ENCODE results near the gene TTLL11.

TTLL11 gene

DNA sequence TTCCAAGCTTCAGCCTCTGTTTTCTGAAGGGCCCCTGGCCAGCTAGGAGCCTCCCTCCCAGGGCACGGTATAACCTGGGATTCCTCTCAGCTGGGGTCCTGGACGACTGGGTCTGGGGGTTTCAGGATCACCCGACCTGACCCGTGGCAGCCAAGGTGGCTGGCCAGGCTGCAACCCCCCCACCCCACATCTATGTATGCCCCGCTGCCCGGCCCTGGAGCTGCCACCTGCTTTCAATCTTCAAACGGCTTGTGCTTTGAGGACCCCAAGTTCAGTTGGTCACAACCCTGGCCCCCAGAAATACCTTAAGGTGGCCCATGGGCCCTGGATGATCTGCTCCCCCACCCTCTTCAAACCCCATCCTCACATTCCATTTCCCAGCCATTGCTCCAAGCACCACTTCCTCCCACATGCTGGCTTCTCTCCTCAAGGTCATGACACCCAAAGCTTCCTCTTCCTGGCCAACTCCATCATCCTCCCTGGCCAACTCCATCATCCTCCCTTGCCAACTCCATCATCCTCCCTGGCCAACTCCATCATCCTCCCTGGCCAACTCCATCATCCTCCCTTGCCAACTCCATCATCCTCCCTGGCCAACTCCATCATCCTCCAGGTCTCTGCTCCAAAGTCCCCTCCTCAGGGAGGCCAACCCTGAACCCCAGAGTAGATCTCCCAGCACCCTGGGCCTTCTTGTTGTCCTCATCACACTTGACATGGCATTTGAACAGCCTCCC is 17.2 kb upstream of the TTLL11 start:
- DNase-seq (ENCODE audit: low spot score) = no peak

DNA sequence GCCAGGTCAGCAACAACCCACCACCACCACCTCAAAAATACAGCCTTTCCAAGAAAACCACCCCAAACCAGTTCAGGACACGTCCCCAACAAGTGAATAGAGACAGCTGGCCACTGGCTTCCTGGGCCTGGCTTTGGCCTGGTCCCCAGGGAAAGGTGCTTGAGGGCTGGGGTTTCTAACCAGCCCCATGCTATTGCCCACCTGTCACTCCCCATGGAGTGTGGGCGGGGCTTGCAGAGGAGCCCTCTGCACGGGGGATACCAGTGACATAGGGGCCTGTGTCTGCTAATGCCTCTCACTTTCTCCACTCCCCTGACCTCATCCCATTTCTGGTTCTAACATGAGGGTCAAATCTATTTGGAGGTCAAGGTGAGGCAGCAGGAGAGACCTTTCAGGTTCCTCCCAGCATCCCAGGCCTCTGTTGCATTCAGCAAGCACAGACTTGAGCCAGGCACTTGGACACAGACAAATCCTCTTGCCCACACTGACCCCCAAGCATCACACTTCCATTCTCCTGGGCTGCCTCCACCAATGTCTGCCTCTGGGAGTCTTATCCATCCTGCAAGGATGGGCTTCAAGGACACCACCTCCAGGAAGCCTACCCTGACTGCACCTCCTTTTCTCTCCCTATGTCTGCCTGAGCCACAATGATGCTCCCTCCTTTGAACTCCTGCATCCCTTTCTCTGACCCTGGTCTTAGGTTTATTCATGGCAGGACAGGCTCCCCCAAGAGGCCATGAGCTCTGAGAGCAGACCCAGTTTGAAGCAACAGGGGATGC is 16.1 kb upstream of the TTLL11 start:
- DNase-seq (ENCODE audit: low spot score) = no peak

DNA sequence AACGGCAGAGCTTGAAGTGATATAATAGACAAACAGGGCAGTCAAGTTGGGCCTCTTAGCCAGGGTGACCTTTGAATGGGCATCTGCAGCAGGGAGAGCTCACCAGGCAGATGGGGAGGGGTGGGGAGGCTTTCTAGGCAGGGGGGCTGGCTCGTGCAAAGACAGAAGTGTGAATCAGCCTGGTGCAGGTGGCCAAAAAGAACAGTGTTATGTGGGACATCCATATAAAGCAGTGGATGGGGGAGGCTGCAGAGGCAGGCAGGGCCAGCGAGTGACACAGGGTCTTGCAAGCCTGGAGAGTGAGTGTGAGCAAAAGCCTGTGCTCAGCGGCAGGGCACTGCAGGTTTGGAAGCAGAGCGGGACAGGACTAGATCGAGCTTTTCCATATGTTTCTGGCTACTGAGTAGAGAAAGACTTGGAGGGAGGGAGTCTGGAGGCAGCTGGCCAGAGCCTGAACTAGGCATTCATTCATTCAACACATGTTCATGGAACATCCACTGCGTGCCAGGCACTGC is 14.2 kb upstream of the TTLL11 start:
- no peak for DNase-seq (ENCODE audit: low spot score)

DNA sequence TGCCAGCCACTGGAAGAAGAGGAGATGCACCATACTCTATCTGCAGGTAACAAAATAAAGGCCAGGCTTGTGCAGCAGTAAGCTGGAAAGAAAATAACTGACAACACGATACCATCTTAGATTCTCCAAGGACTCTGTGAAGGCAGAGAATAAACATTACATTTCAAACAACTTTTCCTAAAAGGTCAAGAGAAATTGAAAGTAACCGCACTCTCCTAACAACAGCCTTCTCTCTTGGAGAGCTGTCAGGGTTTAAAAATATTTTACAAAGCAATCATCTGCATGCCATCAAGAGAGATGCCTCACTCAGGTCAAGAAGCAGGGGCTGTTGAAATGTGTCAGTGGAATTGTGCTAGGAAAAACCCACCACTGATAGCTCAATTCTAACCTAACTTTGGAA is 13.5 kb upstream of the TTLL11 start:
- no peak for DNase-seq (ENCODE audit: low spot score)

DNA sequence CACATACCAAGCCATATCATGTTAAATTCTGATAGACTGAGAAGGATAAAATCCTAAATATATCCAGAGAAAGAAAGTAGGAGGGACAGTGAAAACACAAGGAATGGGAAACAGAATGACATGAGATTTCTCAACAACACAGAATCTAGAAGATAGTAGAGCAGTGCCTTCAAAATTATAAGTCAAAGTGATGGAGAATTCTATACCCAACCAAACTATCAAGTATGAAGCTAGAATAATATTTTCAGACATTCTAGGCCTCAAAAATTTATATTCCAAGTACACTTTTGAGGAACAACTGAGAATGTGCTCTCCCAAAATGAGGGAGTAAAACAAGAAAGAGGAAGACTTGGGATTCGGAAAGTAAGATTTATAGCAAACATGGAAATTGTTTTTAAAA is 10.9 kb upstream of the TTLL11 start:
- DNase-seq (ENCODE audit: low spot score) = no peak

DNA sequence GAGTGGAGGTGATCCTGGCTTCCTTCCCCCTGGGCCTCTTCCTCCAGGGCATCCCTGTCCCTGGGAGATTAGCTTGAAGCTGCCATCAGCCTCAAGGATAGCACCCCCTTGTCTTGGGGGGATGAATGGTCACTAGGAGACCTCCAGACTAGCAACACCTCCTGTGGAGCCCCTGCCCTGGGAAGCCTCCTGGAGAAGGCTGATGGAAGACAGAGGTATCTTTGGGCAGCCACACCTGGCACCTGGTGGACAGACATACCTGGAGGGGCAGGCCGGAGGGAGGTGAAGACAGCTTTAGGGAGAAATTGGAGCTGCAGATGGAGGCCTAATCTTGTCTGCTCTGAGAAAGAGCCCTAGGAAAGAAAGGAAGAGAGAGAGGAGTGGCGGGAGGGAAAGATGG is 9.0 kb upstream of the TTLL11 start:
- no peak for DNase-seq (ENCODE audit: low spot score)

DNA sequence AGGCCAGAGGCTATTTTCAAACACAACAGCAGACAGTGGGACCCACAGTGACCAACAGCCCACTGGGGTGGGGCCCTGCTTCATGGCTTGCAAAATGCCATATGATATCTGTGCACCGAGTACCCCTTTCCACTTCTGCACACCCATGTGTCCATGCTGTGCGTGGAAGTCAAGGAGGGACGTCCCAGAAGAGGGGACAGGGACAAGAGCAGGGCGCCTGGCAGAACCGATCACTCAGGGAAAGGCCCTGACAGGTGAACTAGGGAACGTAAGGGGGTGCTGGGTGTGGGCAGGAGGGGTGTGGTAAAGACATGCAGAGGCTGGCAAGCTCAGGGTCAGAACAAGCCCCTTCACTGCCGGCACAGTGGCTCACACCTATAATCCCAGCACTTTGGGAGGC is 7.6 kb upstream of the TTLL11 start:
- no peak for DNase-seq (ENCODE audit: low spot score)

DNA sequence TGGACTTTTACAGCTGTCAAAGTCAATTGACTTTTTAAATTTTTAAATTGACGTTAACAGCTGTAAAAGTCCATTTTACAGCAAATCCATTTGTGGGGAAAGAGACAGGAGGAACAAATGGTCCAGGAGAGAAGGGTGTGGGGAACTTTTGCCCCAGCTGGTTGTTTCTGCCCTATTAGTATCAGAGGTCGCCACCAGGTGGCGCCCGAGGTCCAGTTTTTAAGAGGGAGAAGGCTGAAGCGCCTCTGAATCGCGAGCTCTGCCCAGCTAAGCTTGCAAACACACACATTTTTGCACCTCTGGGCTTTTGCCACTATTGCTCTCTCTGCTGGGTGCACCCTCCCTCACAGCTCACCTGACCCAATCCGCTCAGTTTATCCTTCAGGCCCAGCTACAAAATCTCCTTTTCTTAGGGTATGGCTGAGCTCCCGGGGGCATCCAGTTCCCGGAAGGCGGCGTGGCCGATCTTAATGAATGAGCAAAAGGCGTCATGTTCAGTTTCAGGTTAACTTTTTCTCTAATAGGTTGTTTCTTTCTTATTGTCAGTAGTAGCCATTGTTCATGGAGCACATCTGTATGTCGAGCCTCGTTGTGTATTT is 6.3 kb upstream of the TTLL11 start:
- peak; percentile 83 for DNase-seq (ENCODE audit: low spot score)

DNA sequence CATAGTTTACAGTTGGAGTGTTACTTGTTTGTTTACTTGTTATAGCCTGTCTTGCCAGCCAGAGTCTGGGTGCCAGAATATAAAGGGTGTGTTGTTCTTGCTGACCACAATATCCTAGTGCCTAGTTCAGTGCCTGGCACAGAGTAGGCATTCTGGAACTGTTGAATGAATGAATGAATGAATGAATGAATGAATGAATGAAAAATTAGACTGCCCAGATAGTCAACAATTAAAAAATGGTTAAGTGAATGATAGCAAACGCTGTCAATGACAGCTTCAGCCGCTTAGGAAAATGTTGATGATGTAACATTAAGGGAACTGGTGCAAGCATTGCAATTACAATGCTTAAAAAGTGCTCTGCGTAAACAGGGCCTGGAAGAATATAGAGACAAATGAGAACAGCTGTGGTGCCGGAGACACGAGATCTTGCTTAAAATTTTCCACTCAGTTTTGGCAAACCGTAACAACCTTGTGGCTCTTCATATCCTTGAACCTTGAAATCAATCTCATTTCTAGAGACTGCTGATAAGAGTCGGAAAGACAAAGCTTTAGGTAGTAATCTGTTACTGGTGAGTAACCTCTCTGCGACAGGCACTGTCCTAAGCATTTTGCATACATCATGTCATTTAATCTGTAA is 4.7 kb upstream of the TTLL11 start:
- DNase-seq (ENCODE audit: low spot score) = no peak

DNA sequence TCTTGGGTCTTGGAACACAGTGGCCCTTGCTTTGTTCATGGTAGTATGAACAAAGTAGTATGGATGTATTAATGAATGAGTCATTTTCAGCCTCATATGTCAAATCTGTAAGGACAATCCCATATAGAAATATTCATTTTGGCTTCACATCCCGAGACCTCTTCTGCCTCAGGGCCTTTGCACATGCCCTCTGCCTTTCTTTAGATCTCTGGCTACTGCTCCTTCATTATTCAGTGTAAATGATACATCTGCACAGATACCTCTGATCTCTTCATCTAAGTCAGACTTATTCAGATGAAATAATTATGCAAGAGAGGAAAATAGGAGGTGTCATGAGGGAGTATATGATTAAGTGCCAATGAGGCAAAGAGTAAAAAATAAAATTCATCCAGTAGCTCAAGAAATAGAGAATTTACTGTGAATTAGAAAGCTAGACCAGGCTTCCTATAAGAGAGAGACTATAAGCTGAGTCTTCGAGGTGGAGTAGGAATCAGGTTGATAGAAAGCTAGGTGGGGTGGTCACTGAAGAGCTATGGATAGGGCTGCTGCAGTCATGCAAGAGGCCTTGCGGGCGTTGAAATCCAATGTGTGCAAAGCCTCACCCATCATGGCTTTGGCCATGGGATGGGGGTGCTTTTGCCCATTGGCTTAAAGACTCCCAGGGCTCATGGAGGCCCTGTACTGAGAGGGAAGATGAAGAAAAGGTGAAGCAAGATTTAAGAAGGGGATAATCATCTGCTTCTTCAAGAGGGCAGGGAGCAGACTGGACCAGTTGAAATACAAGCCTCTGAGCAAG is 3.7 kb upstream of the TTLL11 start:
- no peak for DNase-seq (ENCODE audit: low spot score)

DNA sequence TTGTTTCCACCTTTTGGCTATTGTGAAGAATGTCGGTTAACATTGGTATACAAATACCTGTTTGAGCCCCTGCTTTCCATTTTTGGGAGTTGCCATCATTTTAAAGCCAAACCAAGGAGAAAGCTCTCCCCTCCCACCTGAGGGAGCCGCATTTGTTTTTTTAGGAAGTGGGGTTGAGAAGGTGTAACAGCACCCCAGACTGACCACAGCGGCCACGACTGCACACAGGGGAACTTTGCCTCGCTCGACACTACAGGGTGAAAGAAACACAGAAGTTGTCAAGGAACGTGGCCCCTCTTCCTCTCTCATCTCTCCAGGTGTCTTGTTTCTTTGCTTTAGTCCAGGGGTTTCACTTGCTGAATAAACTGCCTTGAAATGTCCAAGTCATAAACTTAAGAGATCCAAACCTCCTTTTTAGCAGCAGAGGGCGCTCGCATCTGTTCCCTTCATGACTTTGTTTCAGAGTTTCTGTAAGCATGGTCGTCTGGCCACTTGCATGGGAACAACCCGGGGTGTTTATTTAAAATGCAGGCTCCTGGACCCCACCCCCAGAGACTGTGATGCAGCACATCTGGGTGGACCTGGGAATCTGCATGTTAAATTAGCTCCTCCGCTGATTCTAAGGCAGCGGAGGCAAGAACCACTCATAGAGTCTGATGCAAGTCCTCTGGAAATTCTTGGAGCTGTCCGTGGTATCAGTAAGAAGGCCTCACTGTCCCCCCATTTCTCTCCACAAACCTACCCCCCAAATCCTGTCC is 2.1 kb upstream of the TTLL11 start:
- DNase-seq (ENCODE audit: low spot score) = peak; percentile 77

DNA sequence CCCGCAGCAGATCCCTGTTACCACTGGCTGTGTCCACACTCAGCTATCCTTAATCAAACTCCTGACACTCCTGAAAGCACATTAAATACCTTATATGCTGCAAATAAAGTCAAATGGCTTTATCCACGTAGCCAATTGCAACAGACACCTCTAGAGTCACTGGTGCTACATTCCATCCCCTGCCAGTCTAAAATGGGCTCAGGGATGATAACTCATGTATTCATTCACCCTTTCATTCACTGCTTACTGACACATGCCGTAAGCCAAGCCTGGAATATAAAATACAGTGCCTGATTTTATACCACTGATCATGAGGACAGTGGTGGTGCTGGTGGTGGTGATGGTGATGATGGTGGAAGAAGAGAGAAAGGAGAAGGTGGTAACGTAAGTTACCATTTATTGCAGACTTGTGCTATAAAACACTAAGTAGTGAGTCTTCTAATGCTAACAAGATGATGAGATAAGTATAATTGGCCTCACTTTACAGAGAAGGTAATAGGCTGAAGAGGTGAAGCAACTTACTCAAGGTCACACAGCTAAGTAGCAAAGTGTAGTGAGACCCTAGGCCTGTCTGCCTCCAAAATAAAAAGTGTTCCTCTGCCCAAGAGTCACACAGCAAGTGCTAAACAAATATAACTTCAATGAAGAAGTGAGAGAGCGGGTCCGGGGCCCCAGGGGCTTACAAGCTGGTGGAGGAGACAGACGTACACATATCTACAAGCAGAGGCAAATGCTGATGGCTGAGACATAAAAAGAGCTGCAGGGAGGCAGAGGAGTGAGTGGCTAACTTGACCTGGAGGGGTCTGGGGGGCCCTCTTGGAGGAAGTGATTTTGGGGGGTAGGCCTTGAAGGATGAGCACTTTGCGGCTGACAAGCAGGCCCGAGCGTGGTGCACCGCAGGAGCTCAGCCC is 1.2 kb downstream of the TTLL11 start:
- peak; percentile 37 for DNase-seq (ENCODE audit: low spot score)

DNA sequence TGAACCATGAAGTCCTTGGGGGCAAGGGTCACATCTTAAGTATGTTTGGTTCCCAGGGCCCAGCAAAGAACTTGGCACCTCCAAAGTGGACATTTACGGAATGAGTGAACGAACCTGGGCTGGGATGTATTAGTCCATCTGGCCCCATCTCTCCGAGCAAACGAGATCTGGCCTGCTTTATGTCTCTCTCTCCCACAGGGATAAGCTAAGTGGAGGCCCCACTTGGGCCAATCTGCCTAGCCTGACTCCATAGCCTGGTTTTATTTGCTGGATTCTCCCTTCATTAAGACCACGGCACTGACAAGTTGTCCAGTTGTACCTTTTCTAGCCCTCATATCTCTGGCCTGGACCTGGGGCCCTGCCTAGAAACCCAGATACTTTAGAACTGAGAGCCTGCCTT is 2.1 kb downstream of the TTLL11 start:
- no peak for DNase-seq (ENCODE audit: low spot score)

DNA sequence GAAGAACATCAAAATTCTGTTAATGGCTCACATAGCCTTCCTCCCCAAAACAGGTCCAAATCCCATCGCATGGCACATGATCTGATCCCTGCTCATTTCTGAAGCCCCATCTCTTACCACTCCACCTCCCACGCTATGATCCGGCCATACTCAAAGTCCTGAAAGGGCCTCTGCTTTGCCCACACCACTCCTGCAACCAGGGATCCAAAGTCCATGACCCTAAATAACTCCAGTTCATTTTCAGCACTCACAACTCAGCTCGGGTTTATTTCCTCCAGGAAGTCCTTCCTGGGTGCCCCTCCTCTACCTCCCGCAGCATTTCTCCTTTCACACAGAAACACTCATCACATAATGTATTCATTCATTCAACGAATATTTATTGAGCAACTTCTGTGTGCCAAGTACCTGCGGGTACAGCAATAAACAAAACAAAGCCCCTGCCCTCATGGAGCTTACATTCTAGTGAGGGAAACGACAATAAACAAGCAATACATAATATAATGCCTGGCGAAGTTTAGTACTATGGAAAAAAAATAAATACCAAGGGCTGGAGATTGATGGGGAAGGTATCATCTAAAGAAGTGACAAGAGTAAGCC is 2.7 kb downstream of the TTLL11 start:
- no peak for DNase-seq (ENCODE audit: low spot score)

DNA sequence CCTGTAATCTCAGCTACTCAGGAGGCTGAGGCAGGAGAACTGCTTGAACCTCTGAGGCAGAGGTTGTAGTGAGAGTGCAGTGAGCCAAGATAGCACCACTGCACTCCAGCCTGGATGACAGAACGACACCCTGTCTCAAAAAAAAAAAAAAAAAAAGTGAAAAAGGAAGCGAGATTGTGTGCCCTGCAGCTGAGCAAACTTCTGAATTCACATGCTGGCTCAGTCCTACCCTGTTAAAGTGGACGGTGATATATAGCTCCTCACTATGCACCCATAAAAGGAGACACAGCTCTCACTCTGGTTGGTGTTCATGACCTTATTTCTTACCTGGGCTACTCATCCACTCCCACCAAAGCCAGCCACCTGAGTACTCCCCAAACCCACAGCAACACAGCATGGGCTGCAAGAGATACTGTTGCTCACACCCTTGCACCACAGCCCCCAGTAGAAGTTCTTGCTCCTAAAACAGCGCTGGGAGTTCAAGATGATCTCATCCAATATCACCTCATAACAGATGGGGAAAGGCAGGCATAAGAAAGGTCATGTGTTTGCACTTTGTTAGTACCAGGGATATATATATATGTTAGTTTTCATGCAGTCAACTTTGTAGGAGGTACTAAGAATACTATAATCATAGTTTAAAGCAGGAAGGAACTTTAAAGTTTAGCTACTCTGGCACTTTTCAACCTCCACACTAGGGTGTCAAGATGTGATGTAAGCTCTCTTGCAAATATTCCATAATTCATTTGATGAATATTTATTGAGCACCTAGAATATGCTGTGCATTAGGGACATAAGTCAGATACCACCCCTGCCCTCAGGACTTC is 4.0 kb downstream of the TTLL11 start:
- DNase-seq (ENCODE audit: low spot score) = no peak

DNA sequence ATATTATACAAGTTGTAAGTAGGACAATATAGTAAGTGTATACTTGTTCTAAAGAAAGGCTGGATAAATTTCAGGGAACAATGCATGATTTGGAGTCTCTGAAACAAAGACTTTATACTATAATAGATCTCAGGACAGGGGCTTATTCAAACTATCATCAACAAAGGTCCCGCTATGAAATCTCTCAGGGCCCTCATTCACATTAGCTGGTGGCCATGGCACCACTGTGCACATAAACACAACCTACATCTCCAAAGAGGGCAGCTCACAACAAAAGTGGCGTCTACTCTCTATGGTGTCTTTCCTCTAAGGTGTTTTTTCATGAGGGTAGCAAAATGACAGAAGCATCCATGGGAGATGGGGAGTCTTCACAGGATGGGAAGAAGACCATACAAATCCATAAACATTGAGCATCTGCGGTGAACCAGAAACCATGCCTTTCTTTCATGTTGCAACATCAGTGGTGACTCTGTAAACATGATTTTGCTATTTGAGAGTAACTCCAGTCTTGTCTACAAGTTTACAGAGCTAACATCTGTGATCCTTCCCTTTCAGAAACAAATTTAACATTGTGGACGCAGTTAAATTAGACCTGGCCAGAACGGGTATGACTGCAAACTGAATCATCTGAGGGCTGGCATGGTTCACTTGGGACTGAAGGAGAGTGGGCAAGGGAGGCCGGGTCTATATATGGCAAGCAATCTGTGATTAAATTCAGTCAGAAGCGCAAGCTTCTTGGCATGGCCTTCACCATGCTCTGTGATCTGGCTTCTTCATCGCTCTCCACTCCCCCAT is 5.5 kb downstream of the TTLL11 start:
- DNase-seq (ENCODE audit: low spot score) = no peak

DNA sequence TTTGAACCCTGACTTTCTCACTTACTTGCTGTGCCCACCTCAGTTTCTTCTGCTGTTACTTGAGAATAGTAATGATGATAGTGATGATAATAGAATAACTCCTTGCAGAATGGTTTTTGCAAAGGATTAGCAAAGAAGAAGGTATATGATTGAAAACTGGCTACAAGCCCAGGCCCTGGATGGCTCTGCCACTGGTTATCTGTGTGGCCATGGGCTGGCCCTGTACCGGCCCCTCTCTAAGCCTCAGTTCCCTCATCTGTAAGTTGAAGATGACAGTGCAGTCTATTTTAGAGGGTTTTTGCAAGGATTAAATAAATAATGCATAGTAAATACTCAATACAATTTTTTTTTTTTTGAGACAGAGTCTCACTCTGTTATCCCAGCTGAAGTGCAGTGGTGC is 6.2 kb downstream of the TTLL11 start:
- no peak for DNase-seq (ENCODE audit: low spot score)

DNA sequence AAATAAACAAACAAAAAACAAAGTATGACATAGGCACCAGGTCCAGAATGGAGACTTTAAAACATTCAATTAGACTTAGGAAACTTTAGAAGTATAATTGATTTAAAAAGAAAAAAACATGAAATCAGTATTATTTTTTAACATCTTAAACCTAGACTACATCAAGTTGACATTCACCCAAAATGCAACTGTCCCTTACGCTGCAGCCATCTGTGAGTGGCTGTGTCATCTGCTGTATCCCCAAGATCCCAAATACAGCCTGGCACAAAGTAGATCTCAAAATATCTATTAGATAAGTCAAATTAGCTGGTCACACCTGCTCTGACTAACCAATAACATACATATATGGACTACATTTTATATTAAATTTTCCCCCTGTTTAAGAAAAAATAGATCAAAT is 7.8 kb downstream of the TTLL11 start:
- DNase-seq (ENCODE audit: low spot score) = no peak

Data from RKO (cell line).